Mucosa of stomach (tissue), 1 donor: ENCODE results near the gene BORCS8.
"Not testable (repeated sequence)": the region's sequence is repeated elsewhere in the genome, so short reads cannot be mapped to it uniquely, and the experiment has no call there.

ENCODE experiments used
- H3K27me3 ChIP-seq: one replicate; pipeline ENCODE4 v1.7.0; 2013; ENCODE audit warnings: mild to moderate bottlenecking, low read length; ENCODE audit not compliant: control insufficient read depth, insufficient read depth
- H3K36me3 ChIP-seq: one replicate; pipeline ENCODE4 v1.7.0; 2013; ENCODE audit warnings: low read length; ENCODE audit not compliant: control insufficient read depth, insufficient read depth
- H3K4me1 ChIP-seq: one replicate; pipeline ENCODE4 v1.7.0; 2013; ENCODE audit warnings: mild to moderate bottlenecking, low read length; ENCODE audit not compliant: control insufficient read depth, insufficient read depth
- H3K4me3 ChIP-seq: one replicate; pipeline ENCODE4 v1.7.0; 2013; ENCODE audit warnings: low read length
- H3K9ac ChIP-seq: one replicate; pipeline ENCODE4 v1.7.0; 2013; ENCODE audit warnings: mild to moderate bottlenecking, low read length, moderate library complexity
- H3K9me3 ChIP-seq: one replicate; pipeline ENCODE4 v1.7.0; 2013; ENCODE audit warnings: mild to moderate bottlenecking, low read length, moderate library complexity; ENCODE audit not compliant: control insufficient read depth
- donor health status: Pancreatic carcinoma.

Gene BORCS8

GRCh38 chr19:19224852-19225494 is 33.0 kb upstream of the BORCS8 start:
- peaks cover 30% of the 10 kb centered on the region for H3K27me3 ChIP-seq
- no peaks in the 10 kb centered on the region for H3K36me3 ChIP-seq
- peaks cover 11% of the 10 kb centered on the region for H3K4me1 ChIP-seq
- H3K9me3 ChIP-seq = no peaks in the 10 kb centered on the region
- H3K9ac ChIP-seq = peak overlapping the region; percentile 13
- no peak overlapping the region for H3K4me3 ChIP-seq

- Histone ChIP-seq H3K4me1 (peaks cover 11% of the 10 kb centered on the region), H3K9ac (no peak overlapping the region), H3K4me3 (no peak overlapping the region), H3K9me3 (no peaks in the 10 kb centered on the region), H3K36me3 (no peaks in the 10 kb centered on the region), H3K27me3 (peaks cover 30% of the 10 kb centered on the region)
Measured at GRCh38 chr19:19224150-19224851, 32.3 kb upstream of the BORCS8 start.

- peaks cover 11% of the 10 kb centered on the region for H3K4me1 ChIP-seq
- H3K9me3 ChIP-seq = no peaks in the 10 kb centered on the region
- H3K27me3 ChIP-seq = peaks cover 30% of the 10 kb centered on the region
- no peaks in the 10 kb centered on the region for H3K36me3 ChIP-seq
- no peak overlapping the region for H3K4me3 ChIP-seq
- no peak overlapping the region for H3K9ac ChIP-seq
Measured at GRCh38 chr19:19223636-19224035, 31.7 kb upstream of the BORCS8 start.

- no peak overlapping the region for H3K9ac ChIP-seq
- no peaks in the 10 kb centered on the region for H3K36me3 ChIP-seq
- H3K4me3 ChIP-seq = no peak overlapping the region
- H3K4me1 ChIP-seq = peaks cover 11% of the 10 kb centered on the region
- peaks cover 24% of the 10 kb centered on the region for H3K27me3 ChIP-seq
- no peaks in the 10 kb centered on the region for H3K9me3 ChIP-seq
Measured at GRCh38 chr19:19223060-19223459, 31.1 kb upstream of the BORCS8 start.

GRCh38 chr19:19221000-19221399 is 29.0 kb upstream of the BORCS8 start:
- Histone ChIP-seq H3K4me1 (peaks cover 11% of the 10 kb centered on the region), H3K27me3 (peaks cover 20% of the 10 kb centered on the region)
- not testable (repeated sequence) for H3K9ac ChIP-seq, H3K4me3 ChIP-seq, H3K36me3 ChIP-seq, H3K9me3 ChIP-seq

GRCh38 chr19:19218911-19219310 is 27.0 kb upstream of the BORCS8 start:
- no peaks in the 10 kb centered on the region for H3K4me1 ChIP-seq
- H3K4me3 ChIP-seq = no peak overlapping the region
- peaks cover 7% of the 10 kb centered on the region for H3K27me3 ChIP-seq
- no peaks in the 10 kb centered on the region for H3K9me3 ChIP-seq
- H3K9ac ChIP-seq = no peak overlapping the region
- no peaks in the 10 kb centered on the region for H3K36me3 ChIP-seq

GRCh38 chr19:19217099-19217498 is 25.1 kb upstream of the BORCS8 start:
- Histone ChIP-seq H3K9me3 (no peaks in the 10 kb centered on the region), H3K27me3 (peaks cover 17% of the 10 kb centered on the region), H3K4me1 (no peaks in the 10 kb centered on the region), H3K9ac (no peak overlapping the region), H3K36me3 (no peaks in the 10 kb centered on the region), H3K4me3 (no peak overlapping the region)

GRCh38 chr19:19215792-19216191 is 23.8 kb upstream of the BORCS8 start:
- no peaks in the 10 kb centered on the region for H3K9me3 ChIP-seq
- no peak overlapping the region for H3K4me3 ChIP-seq
- no peaks in the 10 kb centered on the region for H3K4me1 ChIP-seq
- peaks cover 29% of the 10 kb centered on the region for H3K27me3 ChIP-seq
- no peaks in the 10 kb centered on the region for H3K36me3 ChIP-seq
- H3K9ac ChIP-seq = no peak overlapping the region

GRCh38 chr19:19214892-19215291 is 22.9 kb upstream of the BORCS8 start:
- H3K36me3 ChIP-seq = no peaks in the 10 kb centered on the region
- no peaks in the 10 kb centered on the region for H3K9me3 ChIP-seq
- H3K4me3 ChIP-seq = no peak overlapping the region
- H3K27me3 ChIP-seq = peaks cover 29% of the 10 kb centered on the region
- H3K4me1 ChIP-seq = no peaks in the 10 kb centered on the region
- H3K9ac ChIP-seq = no peak overlapping the region

- no peak overlapping the region for H3K4me3 ChIP-seq
- no peaks in the 10 kb centered on the region for H3K4me1 ChIP-seq
- no peak overlapping the region for H3K9ac ChIP-seq
- H3K9me3 ChIP-seq = no peaks in the 10 kb centered on the region
- H3K27me3 ChIP-seq = peaks cover 29% of the 10 kb centered on the region
- no peaks in the 10 kb centered on the region for H3K36me3 ChIP-seq
Measured at GRCh38 chr19:19214159-19214490, 22.2 kb upstream of the BORCS8 start.

- Histone ChIP-seq H3K4me3 (no peak overlapping the region), H3K9me3 (no peaks in the 10 kb centered on the region), H3K36me3 (no peaks in the 10 kb centered on the region), H3K9ac (no peak overlapping the region), H3K27me3 (peaks cover 29% of the 10 kb centered on the region), H3K4me1 (no peaks in the 10 kb centered on the region)
Measured at GRCh38 chr19:19213426-19214158, 21.6 kb upstream of the BORCS8 start.

GRCh38 chr19:19212916-19213315 is 21.0 kb upstream of the BORCS8 start:
- H3K4me1 ChIP-seq = no peaks in the 10 kb centered on the region
- H3K9ac ChIP-seq = no peak overlapping the region
- no peaks in the 10 kb centered on the region for H3K36me3 ChIP-seq
- peaks cover 29% of the 10 kb centered on the region for H3K27me3 ChIP-seq
- no peaks in the 10 kb centered on the region for H3K9me3 ChIP-seq
- no peak overlapping the region for H3K4me3 ChIP-seq
